ENCODE measurements around the gene EGFLAM.
"Not testable (repeated sequence)": the region's sequence is repeated elsewhere in the genome, so short reads cannot be mapped to it uniquely, and the experiment has no call there.

The EGFLAM gene

DNA sequence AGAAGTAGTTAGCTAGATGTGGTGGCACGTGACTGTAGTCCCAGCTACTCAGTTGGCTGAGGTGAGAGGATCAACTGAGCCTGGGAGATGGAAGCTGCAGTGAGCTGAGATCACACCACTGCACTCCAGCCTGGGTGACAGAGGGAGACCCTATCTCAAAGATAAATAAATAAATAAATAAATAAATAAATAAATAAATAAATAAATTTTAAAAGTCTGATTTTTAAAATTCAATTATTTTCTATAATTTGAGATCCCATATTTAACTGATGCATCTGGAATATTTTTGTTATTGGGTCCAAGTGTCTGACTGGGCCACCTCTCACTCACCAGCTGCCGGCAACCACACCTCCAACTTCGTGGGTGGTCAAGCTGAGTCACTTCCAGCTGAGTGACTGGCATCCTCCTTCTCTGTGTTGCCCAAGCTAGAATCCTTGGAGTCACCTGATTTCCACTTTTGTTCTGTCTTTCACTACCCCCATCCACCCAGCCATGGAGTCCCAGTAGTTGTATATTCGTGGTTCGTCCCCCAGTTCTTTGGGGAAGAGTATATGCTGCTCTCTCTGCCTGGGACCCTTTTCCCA lies 70.9 kb downstream of the EGFLAM start:
- no peak for DNase-seq (ENCODE audit: low read depth)

DNA sequence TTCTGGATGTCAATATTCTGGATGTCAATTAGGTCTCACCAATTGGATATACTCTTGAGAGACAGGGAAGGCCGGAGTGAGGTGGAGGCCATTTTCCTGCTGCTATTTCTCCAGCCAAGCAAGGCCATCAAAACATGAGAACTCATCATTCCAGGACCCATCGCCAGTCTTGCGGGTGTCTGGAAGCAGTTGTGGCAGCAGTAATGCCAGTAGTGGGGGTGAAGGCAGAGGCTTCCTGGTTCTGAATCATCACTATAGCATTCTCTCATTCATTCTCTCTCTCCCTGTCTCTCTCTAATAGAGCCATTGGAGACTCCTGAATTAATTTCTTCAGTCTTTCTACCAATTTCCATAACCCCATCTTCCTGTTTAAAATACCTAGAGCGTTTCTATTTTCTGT lies 71.8 kb downstream of the EGFLAM start:
- DNase-seq (ENCODE audit: low read depth), result no peak

DNA sequence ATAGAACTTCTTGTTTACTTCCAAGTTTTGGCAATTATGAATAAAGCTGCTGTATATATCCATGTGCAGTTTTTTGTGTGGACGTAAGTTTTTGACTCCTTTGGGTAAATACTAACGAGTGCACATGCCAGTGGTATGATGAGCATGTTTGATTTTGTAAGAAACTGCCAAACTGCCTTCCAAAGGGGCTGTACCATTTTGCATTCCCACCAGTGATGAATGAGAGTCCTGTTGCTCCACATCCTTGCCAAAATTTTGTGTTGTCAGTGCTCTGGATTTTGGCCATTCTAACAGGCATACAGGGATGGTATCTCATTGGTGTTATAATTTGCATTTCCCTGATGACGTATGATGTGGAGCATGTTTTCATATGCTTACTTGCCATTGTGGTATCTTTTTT lies 73.5 kb downstream of the EGFLAM start:
- no peak for DNase-seq (ENCODE audit: low read depth)

DNA sequence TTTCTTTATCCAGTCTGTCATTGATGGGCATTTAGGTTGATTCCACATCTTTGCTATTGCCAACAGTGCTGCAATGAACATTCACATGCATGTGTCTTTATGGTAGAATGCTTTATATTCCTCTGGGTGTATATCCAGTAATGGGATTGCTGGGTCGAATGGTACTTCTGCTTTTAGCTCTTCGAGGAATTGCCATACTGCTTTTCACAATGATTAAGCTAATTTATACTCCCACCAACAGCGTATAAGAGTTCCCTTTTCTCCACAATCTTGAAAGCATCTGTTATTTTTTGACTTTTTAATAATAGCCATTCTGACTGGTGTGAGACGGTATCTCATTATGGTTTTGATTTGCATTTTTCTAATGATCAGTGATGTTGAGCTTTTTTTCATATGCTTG lies 74.8 kb downstream of the EGFLAM start:
- DNase-seq (ENCODE audit: low read depth), result not testable (repeated sequence)

DNA sequence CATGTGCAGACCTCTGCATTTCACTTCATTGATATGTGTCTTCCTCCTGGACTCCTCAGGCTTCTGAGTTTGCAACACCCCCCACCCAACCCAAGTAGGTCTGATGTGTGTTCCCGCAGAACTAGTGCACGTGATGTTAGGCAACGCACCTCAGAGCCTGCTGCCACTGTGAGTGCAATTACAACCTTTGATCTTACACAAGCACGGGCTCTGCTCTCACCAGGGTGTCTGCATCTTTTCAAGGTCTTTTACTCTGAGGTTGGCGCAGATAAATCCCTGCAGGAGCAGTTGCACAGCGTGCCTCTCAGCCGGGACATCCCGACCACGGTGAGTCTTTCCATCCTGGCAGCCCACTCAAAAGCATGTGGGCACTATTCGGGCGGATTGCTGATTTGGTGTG lies 80.1 kb downstream of the EGFLAM start:
- no peak for DNase-seq (ENCODE audit: low read depth)

DNA sequence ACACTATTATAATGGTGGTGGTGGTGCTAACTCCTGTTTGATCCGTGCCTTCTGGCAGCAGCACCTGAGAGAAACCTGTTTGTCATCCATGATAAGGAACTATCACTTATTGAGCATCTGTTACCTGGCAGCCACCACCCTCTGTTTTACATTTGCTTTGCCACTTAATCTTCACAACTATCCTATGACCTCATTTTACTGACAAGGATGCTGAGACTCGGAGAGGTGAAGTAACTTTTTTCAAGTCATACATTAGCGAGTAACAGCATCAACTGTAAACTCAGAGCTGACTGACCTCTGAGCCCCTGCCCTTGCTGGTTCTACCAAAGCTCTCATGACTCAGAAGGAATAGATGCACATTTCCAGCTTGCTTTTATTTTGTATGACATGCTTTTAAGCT lies 81.1 kb downstream of the EGFLAM start:
- DNase-seq (ENCODE audit: low read depth), result no peak

DNA sequence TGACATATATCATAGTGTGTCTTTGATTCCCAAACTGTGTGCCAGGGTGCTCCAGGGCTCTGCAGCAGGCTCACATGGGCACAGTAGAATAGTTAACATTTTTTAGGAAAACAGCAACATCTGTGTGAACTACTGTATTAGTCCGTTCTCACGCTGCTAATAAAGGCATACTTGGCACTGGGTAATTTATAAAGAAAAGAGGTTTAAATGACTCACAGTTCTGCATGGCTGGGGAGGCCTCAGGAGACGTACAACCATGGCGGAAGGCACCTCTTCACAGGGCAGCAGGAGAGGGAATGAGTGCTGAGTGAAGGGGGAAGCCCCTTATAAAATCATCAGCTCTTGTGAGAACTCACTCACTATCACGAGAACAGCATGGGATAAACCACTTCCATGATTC lies 82.7 kb downstream of the EGFLAM start:
- DNase-seq (ENCODE audit: low read depth), result no peak

DNA sequence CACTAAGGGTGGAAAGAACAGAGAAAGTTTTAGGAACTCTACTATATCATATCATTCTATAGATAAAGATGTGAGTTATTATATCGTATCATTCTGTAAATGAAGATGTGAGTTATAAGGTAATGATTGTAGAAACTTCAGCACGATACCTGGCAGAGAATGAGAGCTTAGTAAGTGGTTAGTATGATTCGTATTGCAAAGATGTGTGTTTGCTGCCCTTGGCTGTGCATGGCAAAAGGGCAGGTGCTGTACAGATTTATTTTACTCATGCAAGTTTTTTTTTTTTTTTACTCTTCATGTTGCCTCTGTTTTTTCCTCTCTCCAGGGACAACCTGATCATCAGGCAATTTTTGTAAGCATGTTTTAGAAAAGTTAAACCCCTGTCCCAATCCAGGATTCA lies 83.3 kb downstream of the EGFLAM start:
- no peak for DNase-seq (ENCODE audit: low read depth)

DNA sequence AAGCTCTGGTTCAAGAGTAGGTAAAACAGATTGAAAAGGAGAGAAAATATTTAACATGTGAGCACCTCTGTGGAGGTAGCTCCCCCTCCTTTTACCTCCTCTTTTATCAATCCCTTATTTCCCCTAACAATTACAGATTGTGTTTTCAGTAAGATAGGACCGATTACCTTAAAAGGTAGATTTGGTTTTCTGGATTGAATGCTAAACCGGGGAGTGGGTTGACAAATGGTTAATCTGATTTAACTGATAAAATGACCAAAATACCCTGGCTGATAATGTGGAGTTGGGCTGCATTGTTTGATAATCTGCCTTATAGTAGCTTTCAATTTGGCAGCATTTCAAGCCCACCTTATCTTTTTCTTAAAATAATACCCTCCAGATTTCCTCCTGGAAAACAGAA lies 83.9 kb downstream of the EGFLAM start:
- DNase-seq (ENCODE audit: low read depth), result no peak

DNA sequence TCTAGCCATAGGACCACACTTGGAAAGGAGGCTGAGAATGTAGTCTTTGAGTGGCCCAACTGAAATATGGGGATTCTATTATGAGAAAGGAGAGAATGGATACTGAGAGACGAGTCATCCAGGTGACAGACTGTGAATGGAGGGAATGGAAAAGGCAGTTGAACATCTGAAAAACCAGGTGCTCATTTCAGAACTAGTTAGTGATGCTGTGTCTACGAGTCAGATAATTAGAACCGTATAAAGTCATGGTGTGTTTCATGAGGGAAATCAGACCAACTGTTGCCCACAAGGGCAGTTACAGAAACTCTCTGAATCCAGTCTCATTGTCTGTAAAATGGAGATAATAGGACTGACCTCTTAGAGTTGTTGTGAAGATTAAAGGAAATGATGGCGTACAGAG lies 86.5 kb downstream of the EGFLAM start:
- DNase-seq (ENCODE audit: low read depth), result no peak

DNA sequence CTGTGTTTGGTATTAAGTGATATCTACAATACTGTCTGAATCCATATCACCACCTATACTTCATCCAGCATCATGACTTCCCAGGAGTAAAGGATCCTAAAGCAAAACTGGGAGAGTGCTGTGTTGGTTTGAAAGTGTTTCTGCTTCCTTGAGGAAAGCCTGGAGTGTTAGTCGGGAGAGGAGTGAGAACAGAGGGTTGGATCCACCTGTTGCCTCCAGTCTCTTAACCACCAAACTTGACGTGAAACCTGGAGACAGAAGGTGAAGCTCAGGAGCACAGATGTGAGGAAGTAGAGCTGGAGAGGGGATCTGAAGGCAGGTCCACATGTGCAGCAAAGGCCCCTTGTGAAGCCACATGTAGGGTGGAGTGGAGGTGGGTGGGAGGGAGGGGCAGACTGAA lies 88.2 kb downstream of the EGFLAM start:
- no peak for DNase-seq (ENCODE audit: low read depth)

DNA sequence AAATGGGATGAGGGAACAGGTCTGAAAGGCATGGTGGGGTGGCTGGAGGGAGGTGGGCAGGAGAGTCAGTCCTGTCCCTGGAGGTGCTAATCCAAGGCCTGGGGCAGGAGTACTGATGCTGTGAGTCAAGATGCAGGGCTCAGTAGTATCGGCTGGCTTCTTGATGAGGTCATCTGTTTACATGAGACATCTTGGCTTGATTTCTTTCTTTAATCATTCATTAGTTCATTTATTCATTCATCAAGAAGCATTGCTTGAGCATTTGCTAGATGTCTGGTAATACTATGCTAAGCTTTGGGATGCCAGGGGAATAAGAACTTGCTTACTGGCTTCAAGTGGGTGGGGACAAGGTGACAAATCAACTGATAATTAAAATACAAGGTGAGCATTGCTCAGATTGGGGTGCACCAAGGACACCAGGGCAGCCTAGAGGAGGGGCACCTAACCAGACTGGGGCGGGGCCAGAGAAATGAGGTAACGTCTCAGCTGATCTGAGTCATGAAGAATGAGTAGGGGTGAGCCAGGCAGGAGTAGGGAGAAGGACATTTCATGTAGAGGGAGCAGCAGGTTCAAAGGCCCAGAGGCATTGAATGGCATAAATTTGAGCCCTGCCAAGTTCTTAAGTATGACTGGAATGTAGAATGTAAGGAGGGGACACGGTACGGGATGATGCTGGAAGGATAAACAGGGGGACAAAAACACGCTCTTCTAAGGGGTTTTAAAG lies 88.8 kb downstream of the EGFLAM start:
- DNase-seq (ENCODE audit: low read depth), result no peak

DNA sequence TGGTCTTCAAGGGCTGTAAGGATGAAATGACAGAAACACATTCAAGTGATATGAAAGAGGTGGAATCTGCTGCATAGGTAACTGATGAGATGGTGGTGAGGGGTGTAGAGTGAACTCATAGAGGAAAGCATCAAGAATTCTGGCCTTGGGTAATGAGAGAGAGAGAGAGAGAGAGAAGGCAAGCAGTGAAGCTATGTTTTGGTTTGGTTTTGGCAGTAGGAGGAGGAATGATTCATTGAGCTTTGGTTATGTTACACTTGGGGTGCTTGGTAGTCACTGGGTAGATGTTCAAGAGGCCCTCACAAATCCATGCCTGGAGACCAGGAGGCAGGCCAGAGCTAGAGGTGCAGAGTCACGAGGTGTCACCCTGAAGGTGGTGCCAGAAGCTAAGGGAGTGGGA lies 89.5 kb downstream of the EGFLAM start:
- no peak for DNase-seq (ENCODE audit: low read depth)

DNA sequence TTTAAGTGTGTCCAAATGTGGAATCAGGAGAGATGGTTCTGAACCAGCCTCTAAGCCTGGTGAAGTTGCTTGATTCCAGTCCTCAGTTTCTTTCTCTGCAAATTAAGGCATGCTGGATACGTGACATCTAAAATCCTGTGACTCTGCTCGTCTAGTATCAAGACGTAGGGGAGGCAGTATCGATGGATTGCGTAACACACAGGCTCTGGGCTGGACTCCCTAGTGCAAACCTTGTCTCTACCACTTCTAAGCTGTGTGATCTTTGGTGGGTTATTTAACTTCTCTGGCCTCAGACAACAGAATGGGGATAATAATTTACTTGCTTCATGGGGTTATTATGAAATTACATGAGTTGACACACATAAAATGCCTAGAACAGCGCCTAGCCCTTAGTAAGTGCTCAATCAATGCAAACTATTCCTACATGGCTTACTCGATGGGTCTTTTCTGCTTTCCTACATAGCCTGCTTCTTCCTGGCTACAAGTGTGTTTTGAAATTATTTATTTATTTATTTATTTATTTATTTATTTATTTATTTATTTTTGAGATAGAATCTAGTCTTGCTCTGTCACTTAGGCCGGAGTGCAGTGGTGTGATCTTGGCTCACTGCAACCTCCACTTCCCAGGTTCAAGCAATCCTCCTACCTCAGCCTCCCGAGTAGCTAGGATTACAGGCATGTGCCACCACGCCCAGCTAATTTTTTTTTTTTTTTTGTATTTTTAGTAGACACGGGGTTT lies 102.1 kb downstream of the EGFLAM start:
- no peak for DNase-seq (ENCODE audit: low read depth)

DNA sequence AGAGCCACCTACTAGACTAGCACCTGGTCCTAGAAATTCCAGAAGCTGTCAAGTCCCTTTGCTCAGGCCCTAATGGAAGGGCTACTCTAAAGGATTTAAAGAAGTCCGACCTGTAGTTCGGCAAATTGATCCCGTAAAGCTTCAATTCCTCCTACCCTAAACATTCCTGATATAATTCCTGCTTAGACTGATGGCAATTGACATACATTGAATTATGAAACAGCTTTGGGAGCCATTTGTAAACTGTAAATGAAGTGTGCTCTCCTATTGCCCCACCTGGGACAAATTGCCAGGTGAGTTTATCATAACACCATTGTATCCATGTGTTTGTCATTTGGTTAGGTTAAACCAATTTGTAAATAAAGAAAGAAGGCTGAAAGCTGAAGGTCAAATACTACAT lies 104.4 kb downstream of the EGFLAM start:
- DNase-seq (ENCODE audit: low read depth), result no peak

DNA sequence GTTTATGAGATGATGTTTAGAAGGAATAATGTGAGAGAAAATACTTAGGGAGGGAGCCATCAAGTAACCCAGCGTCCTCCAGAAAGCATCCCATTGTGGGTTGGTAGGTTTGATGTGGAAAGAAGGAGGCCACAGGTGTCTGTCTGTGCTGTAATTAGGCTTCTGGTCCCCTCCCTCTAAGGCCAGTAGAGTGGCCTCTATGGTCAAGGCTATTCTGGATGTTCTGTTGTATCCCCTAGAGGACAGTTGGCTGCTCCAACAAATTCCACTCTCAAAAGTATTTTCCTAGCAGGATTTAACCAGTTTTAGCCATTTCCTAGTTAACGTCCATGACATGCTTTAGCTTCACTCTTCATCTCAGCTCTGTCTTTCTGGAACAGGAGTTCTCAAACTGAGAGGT lies 106.5 kb downstream of the EGFLAM start:
- no peak for DNase-seq (ENCODE audit: low read depth)

DNA sequence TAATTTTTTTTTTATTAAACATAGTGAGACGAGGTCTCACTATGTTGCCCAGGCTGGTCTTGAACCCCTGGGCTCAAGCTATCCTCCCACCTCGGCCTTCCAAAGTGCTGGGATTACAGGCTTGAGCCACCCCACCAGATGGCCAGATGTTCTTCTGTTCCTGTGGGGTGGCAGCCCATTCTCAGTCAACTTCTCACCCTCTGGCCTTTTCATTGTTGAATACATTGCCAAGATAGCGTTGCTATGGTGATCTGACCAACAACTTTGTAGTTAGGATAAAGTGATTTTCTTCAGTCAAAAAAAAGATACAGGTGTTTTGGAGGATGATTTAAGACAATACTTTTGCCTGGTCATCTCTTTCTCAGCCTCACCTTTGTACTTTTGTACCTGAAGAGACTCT lies 109.1 kb downstream of the EGFLAM start:
- DNase-seq (ENCODE audit: low read depth), result no peak

DNA sequence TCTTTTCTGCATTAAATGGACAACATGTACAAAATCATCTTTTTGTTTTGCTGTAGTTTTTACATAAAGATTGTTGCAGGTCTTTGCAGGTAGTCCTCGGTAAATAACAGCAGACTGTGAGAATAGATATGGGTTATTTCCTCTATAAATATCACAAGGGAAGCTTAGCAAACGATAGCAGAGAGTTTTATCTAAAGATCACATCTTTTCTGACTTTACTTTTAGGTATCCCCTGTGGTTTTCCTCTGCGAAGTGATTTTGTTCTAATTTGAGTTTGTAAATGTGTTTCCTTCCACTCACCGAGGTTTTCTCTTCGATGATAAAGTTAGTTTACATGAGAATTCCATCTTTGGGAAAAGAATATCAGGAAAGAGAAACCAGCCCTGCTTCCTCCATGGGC lies 109.6 kb downstream of the EGFLAM start:
- no peak for DNase-seq (ENCODE audit: low read depth)

DNA sequence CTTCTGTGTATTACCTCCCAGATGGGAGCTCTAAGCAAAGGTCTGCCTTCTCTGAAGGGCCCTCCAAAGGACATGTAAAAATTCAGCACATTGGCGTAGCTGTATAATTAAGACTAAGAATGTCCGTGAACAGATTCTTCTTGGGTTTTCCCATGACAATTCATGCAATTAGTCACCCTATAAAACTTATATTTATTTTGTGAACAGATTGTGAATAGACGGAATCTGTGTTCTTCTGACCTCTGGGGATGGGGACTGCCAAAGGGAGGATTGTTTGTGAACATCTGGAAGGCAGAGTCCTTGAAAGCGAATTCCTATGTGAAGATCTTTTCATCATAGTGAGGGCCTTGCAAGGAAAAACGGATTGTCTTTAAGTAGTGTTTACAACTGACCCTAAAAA lies 111.3 kb downstream of the EGFLAM start:
- no peak for DNase-seq (ENCODE audit: low read depth)

DNA sequence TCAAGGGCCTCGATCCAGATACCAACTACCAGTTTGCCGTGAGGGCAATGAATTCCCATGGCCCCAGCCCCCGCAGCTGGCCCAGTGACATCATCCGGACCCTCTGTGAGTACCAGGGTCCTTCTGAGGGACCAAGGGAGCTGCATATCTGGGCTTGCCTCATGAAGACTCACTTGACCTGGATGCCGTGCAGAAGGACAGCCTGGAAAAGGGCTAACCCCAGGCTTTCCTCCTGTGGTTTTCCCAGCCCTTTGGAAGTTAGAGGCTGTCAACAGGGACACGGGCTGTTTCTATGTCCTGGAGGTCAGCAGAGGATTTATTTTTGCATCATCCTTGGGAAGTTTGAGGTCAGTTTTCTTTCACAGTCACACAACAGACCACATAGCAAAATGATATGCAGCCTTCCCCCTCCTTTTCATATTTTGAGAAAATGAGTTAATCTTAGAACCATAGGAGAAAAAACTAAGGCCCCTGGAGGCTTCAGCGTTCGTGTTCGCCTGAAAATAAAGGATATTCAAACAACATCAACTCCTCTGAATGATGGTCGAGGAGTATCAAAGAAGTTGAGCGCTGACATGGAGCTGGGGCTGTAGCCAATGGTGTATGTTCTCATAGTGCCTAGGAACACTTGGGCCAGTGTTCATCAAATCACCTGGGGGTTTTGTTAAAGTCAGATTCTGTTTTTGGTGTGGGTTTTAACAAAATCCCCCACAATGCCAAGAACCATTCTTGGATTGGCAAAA lies 112.2 kb downstream of the EGFLAM start:
- DNase-seq (ENCODE audit: low read depth), result no peak

DNA sequence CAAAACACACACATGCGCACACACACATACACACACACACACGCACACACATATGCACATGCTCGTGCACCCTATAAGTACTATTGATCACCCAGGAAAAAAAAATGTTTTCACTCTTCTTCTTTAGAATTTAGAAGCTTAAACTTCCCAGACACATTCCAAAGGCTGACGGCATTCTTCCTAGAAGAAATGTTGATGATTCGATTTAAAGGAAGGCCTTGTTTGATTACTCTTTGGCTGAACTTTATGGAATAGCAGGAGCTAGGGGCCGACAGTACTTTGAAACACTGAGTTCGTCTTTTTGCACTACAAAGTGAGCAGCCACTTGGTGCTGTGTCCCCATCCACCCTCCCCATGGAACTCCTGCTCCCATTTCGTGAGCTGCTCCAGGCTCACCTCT lies 113.2 kb downstream of the EGFLAM start:
- no peak for DNase-seq (ENCODE audit: low read depth)

DNA sequence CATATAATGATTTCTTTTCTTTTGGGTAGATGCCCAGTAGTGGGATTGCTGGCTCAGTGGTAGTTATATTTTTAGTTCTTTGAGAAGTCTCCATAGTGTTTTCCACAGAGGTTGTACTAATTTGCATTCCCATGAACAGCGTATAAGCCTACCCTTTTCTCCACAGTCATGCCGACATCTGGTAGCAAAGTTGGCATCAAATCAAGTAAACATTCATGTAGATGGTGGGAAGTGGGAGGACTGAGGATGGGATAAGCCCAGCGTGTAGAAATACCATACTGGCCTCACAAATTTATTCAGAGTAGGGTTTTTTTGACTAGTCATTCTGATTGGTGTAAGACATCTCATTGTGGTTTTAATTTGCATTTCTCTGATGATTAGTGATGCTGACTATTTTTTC lies 115.4 kb downstream of the EGFLAM start:
- DNase-seq (ENCODE audit: low read depth), result no peak

DNA sequence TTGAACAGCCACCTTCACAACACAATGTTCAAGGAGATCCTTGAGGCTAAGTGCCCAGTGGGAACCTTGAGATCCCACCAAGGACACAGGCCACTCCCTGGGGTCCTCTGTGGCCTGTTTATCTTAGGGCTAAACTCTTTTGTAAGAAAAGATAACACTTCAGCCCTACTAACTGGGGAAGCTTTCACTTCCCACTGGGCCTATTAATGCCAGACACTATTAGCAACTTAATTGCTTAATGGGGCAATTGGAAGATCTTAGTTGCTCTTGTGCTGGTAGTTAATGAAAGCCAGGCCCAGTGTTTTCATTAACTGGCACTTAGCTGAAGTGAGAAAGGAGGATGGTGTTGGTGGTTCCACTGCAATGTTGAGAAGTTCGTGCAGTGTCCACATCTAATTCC lies 117.1 kb downstream of the EGFLAM start:
- DNase-seq (ENCODE audit: low read depth), result no peak

All from activated T-cell treated with anti-CD3 and anti-CD28 coated beads for 1 hour (primary cell).